ENCODE results near the gene TLL2.

TLL2 gene

DNA sequence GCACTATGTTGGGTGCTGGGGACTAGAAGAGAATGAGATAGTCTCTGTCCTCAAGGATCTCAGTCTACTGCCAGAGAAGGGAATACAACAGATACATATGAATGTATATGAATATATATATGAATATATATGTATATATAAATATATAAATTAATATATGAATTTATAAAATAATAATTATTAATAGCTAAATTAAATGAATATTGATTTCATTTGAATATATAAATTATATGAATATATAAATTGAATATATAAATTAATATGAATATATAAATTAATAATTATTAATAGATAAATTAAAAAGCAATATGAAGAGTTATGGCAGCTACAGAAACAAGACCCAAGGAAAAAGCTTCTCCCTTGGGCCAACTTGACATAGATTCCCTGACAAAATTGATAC is 95.1 kb downstream of the TLL2 start:
- no peak for DNase-seq

DNA sequence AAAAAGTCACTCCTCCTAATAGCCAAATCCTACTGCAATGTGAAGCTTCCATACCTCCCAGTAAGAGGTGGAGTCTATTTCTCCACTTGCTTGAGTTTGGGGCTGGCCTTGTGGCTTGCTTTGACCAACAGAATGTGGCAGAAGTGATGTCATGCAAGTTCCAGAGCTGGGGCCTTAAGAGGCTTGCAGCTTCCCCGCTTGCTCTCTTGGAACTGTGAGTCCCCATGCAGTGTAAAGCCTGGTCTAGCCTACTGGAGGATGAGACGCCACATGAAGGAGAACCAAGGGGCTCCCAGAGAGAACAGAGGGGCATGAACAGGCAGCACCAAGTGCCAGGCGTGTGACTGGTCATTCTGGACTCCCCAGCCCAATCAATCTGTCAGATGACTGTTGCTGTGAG is 96.3 kb downstream of the TLL2 start:
- DNase-seq = no peak

DNA sequence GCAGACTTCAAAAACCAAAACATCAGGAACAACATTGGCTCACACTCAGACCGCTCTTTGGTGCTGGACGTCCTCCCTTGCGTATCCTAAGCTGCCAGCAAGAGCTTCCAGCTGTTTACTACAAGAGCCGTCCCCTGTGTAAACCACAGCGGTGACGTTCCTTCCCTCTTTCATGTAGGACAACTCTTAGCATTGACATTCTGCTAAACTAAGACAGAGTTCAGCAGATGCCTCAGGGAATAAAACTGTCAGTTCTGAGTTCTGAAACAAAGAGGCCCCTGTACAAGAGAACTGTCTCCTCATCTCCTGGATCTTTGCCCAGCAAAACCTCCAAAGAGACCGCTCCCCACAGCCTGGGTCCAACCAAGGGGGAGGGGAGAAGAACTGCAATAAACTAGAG is 97.1 kb downstream of the TLL2 start:
- DNase-seq = no peak

DNA sequence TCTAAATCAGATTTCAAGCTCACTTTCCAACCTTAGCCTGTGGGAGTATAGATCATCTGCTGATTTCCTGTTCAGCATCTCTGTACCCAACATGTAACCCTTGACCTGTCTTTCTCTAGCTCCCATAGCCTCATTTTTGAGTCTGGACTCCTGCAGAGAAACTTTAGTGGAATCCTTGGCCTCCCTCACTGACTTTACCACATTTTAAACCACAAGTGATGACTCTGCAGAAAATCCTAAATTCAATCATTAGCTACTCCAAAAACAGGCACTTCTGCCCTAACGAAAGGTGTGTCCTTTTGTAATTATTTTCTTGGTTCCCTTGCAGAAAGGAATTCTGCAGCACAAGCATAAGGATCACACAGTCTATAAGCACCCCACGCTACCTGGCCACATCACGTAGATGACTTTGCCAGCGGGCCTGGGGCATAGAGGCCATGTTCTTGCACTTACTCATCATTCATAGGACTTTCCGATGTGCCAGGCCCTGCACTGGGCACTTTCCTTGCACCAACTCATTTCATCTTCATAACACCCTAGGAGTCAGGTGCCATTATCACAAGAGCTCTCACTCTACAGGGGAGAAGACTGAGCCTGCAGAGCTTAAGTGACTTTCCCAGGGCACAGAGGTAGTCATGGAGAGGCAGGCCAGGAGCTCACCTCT is 97.7 kb downstream of the TLL2 start:
- DNase-seq = no peak

DNA sequence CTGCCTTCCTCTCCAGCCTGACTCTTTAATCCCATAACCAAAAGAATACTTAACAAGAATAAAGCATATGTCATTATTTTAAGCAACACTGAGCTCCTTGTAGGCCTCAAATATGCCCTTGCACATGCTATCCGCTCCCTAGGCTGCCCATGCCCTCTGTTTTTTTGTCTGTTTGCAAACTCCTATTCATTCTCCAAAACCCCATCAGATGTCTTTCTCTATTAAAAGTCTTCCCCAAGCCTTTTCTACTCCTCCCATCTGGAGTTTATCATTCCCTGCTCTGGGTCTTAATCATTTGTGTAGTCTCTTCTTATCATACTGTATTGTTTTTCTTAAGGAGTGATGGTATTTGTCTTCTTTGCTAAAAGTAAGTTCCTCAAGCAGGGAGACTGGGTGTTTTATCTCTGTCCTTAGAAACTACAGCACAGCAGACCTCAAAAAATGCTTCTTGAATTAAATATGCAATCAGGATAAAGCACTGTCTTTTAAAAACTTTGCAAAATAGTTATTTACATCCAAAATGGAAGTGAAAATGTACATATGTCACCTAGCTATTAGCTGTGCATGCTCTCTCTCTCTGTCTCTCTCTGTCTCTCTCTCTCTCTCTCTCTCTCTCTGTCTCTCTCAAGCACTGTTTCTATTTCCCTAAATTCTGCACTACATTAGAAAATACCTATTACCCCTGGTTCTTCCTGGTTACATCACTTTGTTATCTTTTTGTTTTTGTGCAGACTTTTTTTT is 98.4 kb downstream of the TLL2 start:
- no peak for DNase-seq

DNA sequence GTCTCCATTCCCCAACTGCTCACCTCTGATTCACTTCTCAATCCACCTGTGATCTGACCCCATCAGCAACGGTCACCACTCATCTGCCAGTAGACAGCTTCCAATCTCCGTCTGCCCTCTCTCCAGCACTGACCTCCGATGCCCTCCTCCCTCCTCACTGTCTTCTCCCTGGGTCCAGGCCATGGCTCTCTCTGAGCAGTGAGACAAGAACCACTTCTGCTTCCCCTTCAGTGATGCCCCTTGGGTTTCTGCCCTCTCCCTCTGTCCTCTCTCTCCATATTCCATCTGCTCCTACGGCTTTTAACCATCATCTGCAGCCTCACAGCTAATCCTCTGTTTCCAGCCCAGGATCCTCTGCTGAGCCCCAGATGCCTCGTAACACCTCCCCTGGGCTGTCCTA is 99.4 kb downstream of the TLL2 start:
- no peak for DNase-seq

DNA sequence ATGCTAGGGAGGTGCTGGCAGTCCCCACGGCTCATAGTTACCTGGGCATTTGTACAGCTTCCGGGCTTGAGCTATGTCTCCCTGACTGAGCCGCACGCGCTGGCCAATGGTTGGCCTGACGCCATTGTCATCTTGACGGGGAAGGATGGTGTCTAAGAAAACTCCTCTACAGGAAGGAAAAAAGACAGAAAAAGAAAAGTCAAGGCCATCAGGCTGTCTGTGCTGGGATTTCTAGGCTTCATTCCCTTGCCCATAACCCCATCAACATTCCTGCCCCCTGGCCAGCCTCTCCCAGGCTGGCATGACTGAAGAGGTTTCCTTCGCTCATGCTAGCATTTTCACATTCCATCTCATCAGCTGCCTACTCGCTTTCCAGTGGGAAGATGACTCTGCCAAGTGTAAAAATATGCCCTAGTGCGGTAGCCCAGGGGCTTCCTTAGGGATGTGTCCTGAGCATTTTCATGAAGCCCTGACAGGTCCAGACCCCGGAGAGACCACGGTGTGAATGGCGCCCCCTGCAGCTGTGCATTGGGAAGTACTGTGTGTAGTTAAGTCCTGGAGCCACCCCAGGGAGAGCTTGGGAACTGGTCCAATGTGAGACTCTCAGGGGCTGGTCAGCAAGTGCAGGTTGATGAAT is 100.5 kb downstream of the TLL2 start:
- no peak for DNase-seq

DNA sequence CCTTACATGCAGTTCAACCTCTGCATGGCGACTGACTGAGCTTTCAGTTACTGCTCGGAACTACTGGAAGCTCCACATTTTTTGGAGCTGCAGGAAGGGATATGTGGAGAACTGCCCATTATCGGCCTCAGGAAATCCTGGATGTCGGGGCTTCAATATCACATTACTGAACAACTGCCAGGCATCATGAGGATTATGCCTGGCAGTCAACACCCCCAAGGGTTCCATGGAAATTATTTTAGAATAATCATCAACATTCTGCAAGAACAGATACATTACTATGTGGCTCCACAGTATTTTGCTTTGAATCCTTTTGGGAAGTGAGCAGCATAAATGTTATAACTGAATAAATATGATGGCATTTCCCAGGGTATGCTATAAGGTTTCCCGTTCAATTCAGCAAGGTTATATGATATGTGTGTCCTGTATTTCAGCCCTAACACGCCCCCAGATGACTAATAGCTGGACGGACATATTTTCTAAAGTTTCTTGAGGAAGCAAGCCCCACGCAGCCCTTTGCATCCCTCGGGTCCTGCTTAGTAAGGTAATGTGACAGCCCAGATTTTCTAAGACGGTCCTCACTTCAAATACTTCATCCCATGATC is 101.9 kb downstream of the TLL2 start:
- DNase-seq = no peak

DNA sequence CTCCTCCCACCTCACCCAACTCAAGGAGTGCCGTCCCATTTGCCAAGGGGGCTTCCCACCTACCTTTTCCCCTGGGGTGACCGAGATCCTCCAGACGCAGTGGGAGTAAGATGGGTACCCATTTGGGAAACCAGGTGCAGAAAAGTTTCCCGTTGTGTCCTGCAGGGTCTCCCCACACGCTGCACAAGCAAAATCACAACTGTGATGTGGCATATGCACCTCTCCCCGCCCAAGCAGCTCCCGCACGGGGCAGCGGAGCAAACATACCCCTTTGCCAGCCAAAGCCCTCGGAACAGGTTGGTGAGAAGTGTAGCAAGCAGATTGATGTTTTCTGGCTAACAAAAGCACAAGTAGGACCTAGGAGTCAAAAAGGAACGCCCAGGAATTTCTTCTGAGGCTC is 103.4 kb downstream of the TLL2 start:
- no peak for DNase-seq

DNA sequence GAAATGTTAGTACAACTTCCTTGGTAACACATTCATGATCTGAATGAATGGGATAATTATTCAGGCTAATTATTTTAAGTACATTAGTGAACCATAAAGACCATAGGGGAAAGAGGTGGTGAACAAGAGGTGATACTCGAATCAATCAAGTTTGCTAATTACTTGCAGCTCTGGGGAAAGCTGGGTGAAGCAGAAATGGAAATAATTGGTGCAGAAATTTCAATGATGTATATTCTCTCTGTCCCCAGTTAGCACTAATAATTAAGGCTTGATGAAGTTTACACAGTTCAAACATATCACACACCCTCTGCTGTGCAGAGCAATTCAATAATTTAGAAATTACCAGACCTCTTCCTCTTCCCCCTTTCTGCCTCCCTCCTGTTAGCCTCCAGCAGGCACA is 105.5 kb downstream of the TLL2 start:
- DNase-seq = no peak

DNA sequence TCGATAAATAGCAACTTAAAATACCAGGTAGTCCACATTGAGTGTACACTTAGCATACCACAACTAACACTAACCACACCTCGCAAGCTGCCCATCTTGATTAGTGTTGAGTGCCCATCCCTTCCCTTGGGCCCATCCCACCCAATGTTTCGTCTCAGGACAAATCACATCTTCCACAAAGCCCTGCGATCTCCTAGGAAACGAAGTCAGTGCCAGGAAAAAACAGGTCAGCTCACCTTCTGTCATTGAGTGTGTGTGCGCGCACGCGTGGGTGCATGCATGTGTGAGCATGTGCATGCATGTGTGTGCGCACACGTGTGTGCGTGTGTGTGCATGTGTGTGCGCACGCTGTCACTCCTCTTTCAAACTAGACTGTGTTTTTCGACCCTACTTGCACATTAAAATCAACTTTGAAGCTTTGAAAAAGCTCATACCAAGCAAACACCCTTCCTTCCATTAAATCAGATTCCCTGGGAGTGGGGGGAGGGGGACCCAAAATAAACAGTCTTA is 106.1 kb downstream of the TLL2 start:
- no peak for DNase-seq

DNA sequence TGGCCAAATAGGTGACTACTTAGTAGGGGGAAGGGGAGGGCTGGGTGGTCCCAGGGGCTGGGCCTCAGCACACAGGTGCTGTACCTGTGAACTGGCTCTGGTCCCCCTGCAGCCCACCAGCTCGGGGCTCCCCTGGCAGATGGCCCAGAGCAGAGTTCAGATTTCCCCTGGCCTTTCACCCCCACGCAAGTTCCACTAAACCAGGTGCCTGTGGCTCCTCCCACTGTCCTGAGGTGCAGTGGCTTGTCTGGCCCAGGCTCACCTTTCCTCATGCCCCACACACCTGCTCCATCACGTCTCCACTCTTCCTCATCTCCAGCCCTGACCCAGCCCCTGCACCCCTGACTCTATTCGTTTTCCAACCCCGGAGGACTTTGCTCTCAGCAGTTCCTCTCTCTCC is 107.6 kb downstream of the TLL2 start:
- no peak for DNase-seq

DNA sequence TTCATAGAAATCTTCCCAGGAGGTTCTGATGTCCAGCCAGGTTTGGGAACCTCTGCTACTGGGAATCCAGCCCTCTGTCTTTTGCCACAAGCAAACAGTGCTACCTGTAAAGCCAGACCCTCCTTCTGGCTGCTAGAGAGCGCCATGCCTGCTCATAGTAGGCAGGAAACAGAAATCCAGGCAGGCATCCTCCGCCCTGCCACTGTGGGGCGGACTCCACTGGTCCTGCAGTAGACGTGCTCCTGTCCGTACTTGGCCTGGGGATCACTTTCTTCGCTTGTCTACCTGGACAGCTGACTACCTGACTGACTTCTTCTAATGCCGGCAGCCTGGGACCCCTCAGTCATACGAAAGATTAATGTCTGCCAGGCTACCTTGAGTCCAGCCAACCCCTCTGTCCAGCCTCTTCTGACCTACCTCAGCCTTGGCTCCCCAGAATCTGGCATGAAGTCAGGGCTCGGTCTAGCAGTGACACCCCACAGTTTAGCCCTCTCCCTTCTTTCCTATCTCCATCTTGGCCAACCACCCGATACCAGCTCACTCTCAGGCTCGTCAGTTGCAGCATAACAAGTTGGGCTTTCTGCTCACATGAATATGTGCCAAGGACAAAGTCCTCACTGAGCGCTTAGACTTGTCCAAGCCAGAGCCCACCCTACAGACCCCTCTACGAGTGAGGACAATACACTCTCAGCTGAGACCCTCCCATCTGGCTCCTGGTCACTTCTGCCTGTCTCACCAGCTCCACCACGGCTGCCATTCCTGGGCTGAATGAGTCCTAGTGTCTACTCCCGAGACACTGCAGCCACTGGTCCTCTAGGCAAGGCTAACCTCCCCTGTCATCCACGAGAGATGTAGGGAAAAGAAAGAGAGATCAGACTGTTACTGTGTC is 111.1 kb downstream of the TLL2 start:
- DNase-seq = no peak

DNA sequence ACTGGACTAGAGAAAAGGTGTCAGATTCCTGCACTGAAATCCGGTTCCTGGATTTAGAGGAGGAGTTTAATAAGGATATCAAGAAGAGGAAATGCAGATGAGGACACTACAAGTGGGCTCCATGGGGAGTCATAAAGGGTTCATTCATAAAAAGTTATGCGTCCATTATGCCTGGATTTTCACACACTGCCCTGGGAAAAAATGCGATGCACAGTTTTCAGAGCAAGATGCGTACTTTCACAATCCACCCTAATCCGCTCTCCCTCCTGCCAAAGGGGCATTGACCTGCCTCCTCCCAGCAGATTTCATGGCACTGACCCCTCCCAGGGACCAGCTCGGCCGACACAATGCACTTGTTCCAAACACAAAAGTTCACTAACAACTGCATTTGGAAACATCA is 112.7 kb downstream of the TLL2 start:
- no peak for DNase-seq

DNA sequence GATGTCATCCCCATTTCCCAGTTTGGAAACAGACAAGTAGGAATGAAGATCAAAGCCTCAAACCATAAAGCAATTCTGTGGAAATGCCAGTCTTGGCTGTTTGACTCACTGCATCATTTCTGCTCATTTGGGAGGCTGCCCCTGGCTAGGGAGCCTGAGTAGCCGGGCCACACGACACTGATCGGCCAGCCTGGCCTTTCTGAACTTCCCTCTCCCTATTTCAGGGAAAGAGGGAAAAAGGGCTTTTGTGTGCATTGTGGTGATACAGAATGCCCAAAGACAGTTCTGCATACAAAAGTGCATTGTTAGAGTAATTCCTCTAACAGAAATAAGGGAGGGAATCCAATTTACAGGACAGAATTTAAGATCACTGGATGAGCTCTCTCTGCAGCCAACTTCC is 113.3 kb downstream of the TLL2 start:
- no peak for DNase-seq

DNA sequence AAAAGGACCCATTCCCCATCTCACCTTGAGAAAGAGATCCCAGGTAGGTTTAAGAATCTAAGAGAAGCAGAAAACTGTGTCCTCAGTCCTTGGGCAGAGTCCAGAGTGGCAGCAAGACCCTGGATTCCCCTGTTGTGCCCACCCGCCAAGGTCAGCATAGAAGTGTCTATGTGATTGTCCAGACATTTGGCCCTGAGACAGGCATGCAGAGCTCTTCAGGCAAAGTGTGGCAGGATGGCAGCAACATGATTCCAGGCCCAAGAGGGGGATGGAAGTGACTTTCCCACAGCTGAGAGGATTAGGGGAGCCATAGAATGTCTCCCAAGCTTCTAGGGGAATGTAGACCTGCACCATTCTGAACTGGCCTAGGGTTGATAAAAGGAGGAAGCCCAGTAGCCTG is 115.8 kb downstream of the TLL2 start:
- no peak for DNase-seq

DNA sequence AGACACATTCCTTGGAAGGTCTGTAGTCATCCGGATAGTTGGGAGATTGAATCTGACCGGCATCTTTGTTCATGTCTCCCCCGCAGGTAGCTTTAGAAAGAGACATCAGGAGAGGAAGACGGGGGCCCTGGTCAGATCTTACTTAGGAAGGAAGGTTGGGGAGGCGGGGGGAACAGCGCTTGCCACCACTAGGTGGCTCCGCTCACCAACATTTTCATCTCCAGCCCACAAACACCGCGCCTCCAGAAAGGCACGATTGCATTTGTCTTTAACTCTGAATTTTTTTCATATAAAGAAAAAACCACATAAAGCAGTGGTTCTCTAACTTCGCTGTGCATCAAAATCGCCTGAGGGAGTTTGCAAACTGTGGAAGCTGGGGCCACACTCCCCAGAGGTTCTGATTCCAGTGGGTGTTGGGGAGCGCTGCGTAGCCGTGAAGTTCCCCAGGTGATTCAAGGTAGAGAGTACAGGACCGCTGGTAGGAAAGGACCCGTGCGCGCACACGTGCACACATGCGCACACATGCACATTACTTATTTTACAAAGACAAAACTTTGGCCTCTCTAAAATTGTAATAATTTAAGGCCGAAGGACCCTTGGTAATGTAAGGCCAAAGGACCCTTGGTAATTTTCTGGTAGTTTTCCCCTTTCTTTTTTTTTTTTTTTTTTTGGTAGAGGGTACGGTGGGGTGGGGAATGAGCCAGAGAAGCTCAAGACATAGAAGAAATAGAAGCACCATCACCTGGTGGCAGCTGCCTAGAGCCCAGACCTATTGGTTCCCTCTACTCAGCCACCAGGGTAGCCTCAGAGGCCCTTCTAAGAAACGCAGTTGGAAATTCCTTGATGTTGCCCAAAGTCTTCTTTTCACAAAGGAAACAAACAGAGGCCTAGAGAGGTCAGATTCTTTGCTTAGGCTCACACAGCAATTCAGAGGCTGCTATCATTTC is 117.5 kb downstream of the TLL2 start:
- peak; percentile 22 for DNase-seq

DNA sequence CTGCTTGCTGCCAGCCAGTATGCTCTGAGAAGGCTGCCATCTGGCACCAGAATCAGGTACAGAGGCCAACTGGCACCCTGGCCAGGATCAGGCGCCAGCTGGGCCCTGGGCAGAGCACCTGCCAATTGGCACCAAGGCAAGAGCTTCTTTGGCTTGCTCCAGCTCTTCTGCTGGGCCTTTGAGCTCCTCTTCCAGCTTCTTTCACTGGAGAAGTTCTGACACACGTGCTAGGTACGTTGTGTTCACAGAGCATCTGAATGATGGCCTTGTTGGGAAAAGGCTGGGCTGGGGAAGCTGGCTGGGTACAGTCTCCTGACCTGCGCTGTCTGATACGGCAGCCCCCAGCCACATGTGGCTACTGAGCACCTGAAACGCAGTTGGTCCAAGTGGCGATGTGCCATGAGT is 123.3 kb downstream of the TLL2 start:
- peak; percentile 33 for DNase-seq

DNA sequence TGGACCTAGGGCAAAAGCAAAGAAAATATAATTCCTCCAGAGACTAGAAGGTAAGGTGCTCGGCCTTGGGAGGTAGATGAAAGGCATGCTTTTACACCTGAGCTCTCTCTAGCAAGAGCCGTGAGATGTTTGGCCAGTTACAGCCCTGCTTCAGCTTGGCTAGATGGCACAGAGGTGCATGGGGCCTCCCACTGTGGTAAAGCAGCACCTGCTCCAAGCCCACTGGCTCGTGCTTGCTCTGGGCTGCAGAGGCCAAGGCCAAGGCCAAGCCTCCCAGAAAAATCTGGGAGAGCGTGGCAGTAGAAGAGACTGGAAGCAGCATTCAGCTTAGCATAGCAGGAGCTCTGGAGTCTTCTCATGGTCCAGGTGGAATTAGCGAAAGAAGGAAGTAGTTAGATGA is 123.9 kb downstream of the TLL2 start:
- no peak for DNase-seq

DNA sequence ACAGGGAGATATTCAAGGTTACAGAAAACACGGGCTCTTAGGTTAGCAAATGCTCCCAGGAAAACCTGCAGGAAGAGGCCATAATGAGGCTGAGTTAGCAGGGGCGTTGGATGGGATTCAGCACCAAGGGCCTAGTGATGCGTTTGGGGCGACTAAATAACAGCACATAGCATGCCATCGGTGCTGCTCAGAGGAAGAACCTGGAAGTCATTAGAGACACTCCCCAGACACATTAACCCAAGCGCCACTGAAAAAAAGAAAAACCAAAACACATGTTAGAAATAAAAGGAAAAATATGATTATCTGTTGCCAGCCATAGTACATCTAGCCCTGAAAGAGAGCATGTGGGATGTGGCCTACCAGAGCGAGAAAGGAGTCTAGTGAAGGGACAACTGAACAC is 126.1 kb downstream of the TLL2 start:
- no peak for DNase-seq

DNA sequence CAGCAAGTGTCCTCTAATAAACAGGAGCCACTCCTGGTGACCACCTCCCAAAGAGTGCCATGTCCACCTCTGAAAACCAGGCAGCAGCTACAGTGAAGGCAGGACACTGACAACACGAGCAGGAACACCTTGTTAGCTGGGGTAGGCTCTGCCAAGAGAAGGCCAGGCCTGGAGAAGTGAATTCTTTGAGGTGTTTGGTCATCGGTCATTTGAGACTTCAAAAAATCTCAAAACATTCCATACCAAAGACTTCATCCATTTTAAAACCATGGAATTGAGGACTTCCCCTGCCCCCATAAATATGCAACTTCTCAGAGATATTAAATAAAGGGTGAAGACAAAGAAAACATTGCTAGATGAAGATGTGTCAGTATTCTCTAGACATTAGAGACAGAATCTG is 126.6 kb downstream of the TLL2 start:
- no peak for DNase-seq

DNA sequence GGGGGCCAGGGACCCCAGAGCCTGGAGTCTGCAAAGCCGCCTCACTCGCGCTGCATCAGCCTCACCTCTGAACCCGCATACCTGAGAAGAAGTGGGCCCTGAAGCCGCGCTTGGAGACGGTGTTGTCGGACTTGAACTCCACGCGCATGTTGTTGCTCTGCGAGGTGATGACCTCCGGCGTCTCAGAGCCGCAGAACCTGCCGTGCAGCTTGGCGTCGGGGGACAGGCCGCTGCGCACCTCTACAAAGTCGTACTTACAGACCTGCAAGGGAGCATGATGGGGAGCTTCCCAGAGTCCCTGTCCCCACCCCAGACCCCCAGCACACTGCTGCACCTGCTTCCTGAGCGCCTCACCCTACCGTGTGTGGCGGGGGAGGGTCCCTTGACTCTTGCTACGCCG is 129.2 kb downstream of the TLL2 start:
- no peak for DNase-seq

Data from SHP77 treated with DMSO at 0.1 percent for 48 hours (cell line).